B cell (primary cell): ENCODE results near the gene C9orf43. TPM values are rescaled to one million over a fixed set of nuclear protein-coding genes. Genes with fewer than 3 reads are reported as not detected.

Source experiments
- ATAC-seq: fragments of 200-7000 bp; cut with Tn5 transposase; one replicate; pipeline ENCODE4 v1.10.0; 2021; ENCODE audit warnings: low read depth, mild to moderate bottlenecking, moderate number of reproducible peaks, moderate library complexity
- CTCF ChIA-PET: fragments of 350-600 bp; sonication (Branson Sonifier 250); formaldehyde crosslinking; loops from one replicate; lab custom pipeline; 2021; ENCODE audit warnings: antibody characterized with exemption, inconsistent platforms; lab: Charles Lee
- POLR2A ChIA-PET: fragments of 350-600 bp; sonication (Branson Sonifier 250); formaldehyde crosslinking; loops from one replicate; lab custom pipeline; 2021; ENCODE audit warnings: antibody characterized with exemption; lab: Charles Lee
- DNase-seq: peaks from one replicate; pipeline ENCODE4 v3.0.0; 2013
- H2AFZ ChIP-seq: 2 replicates; pipeline ENCODE4 v1.6.1; 2012; ENCODE audit warnings: mild to moderate bottlenecking, low read depth, low read length; ENCODE audit not compliant: insufficient read depth, poor library complexity, severe bottlenecking
- H3K27ac ChIP-seq, 2 donors: 1 replicate in 1 of 2; 2 replicates in 1 of 2; pipeline ENCODE4 v1.5.1; 2012 to 2013; ENCODE audit warnings: low read length in 2 of 2, mild to moderate bottlenecking in 2 of 2, moderate library complexity in 1 of 2
- H3K27me3 ChIP-seq, 4 experiments: fragments of 200-600 bp in 1 of 4; sonication (generic) in 1 of 4; replicated peaks in 1 of 4; 1 replicate in 2 of 4; 2 replicates in 2 of 4; pipeline versions ENCODE4 v1.6.1 to v1.7.0; 2013 to 2016; ENCODE audit warnings: low read length in 3 of 4, mild to moderate bottlenecking in 2 of 4, mixed read lengths in 1 of 4, moderate library complexity in 1 of 4; ENCODE audit not compliant: insufficient read depth in 4 of 4, control insufficient read depth in 3 of 4; ENCODE audit errors: control extremely low read depth in 1 of 4
- H3K36me3 ChIP-seq, 2 experiments: replicated peaks in 1 of 2; 1 replicate in 1 of 2; 2 replicates in 1 of 2; pipeline versions ENCODE4 v1.6.1 to v1.7.1; 2013; ENCODE audit warnings: low read length in 1 of 2; ENCODE audit not compliant: insufficient read depth in 2 of 2, control insufficient read depth in 1 of 2; ENCODE audit errors: control extremely low read depth in 1 of 2, extremely low read depth in 1 of 2
- H3K4me1 ChIP-seq, 2 donors: fragments of 200-600 bp in 1 of 2; sonication (generic) in 1 of 2; 1 replicate in 1 of 2; 2 replicates in 1 of 2; pipeline versions ENCODE4 v1.5.1 to v1.6.1; 2013 to 2017; ENCODE audit warnings: low read length in 2 of 2; ENCODE audit not compliant: control insufficient read depth in 2 of 2, insufficient read depth in 2 of 2
- H3K4me2 ChIP-seq: replicated peaks from 2 replicates; pipeline ENCODE3; 2012; ENCODE audit warnings: mild to moderate bottlenecking, low read depth, low read length; ENCODE audit not compliant: poor library complexity, severe bottlenecking
- H3K4me3 ChIP-seq, 5 experiments: fragments of 200-600 bp in 1 of 5; sonication (generic) in 1 of 5; 1 replicate in 3 of 5; 2 replicates in 2 of 5; pipeline versions ENCODE4 v1.5.1 to v1.7.0; 2011 to 2016; ENCODE audit warnings: low read length in 4 of 5, mild to moderate bottlenecking in 4 of 5, low read depth in 2 of 5, control low read depth in 1 of 5, moderate library complexity in 1 of 5; ENCODE audit not compliant: insufficient read depth in 1 of 5; ENCODE audit errors: control extremely low read depth in 1 of 5, extremely low read depth in 1 of 5
- H3K79me2 ChIP-seq: fragments of 200-600 bp; sonication (generic); one replicate; pipeline ENCODE4 v1.6.0; 2016; ENCODE audit warnings: low read length; ENCODE audit not compliant: control insufficient read depth, insufficient read depth
- H3K9ac ChIP-seq: fragments of 200-600 bp; sonication (generic); 2 replicates; pipeline ENCODE4 v1.6.1; 2017; ENCODE audit warnings: mild to moderate bottlenecking, low read length, moderate library complexity
- H3K9me3 ChIP-seq, 3 donors: one replicate each; pipeline versions ENCODE4 v1.6.1 to v1.7.1; 2013; ENCODE audit warnings: low read length in 2 of 3; ENCODE audit not compliant: control insufficient read depth in 2 of 3, insufficient read depth in 1 of 3; ENCODE audit errors: control extremely low read depth in 1 of 3
- H4K20me1 ChIP-seq: 2 replicates; pipeline ENCODE4 v1.6.0; 2012; ENCODE audit warnings: mild to moderate bottlenecking, low read length; ENCODE audit not compliant: insufficient read depth, control insufficient read depth, poor library complexity, severe bottlenecking
- H3K27ac Mint-ChIP-seq: one replicate; pipeline ENCODE4 v1.8.0; 2021; ENCODE audit warnings: mixed read lengths
- H3K27me3 Mint-ChIP-seq: one replicate; pipeline ENCODE4 v1.8.0; 2021; ENCODE audit warnings: mixed read lengths
- H3K4me1 Mint-ChIP-seq: one replicate; pipeline ENCODE4 v1.8.0; 2021; ENCODE audit warnings: mixed read lengths
- H3K4me3 Mint-ChIP-seq: one replicate; pipeline ENCODE4 v1.8.0; 2021; ENCODE audit warnings: mixed read lengths
- H3K9me3 Mint-ChIP-seq: one replicate; pipeline ENCODE4 v1.8.0; 2022; ENCODE audit warnings: mixed read lengths; ENCODE audit not compliant: insufficient read depth
- EZH2 ChIP-seq: IDR thresholded peaks from 2 replicates; pipeline ENCODE4 v1.6.1; 2012; ENCODE audit warnings: borderline replicate concordance, low read depth, mild to moderate bottlenecking, moderate library complexity, low read length; ENCODE audit not compliant: insufficient read depth, poor library complexity, severe bottlenecking
- WGBS: methylation state at CpG from one replicate; pipeline ENCODE4 v1.1.5; 2013; ENCODE audit warnings: missing lambda C conversion rate; ENCODE audit not compliant: insufficient coverage; 5-methylcytosine and 5-hydroxymethylcytosine counted together
- intact Hi-C: fragments of 100-400 bp; cut with micrococcal nuclease; formaldehyde crosslinking; loops from one replicate; pipeline ENCODE4 v1.10.0; 2022
- polyA plus RNA-seq: library from polyadenylated mRNA; depleted of rRNA; stranded (reverse); fragments of >200 nt; gene quantifications from 2 replicates; pipeline ENCODE4 v1.2.3, GENCODE V29; 2012
- total RNA-seq, 2 donors: library from RNA; stranded (reverse); fragments of 120-200 nt in 1 of 2; gene quantifications; 1 replicate in 1 of 2; 2 replicates in 1 of 2; pipeline versions ENCODE4 v1.2.3 to v1.2.4, GENCODE V29; 2013 to 2022
- TF ChIP-seq, protein P1 (sequence below): fragments of 200-600 bp; IDR thresholded peaks from one replicate; pipeline ENCODE4 v1.8.0; 2022; ENCODE audit warnings: antibody characterized with exemption, mild to moderate bottlenecking

C9orf43 gene
- total and polyA plus RNA-seq, 2 donors (not counting 1 experiment from before 2014, with no cell fraction given) = 0.57 to 1.7 TPM

DNA sequence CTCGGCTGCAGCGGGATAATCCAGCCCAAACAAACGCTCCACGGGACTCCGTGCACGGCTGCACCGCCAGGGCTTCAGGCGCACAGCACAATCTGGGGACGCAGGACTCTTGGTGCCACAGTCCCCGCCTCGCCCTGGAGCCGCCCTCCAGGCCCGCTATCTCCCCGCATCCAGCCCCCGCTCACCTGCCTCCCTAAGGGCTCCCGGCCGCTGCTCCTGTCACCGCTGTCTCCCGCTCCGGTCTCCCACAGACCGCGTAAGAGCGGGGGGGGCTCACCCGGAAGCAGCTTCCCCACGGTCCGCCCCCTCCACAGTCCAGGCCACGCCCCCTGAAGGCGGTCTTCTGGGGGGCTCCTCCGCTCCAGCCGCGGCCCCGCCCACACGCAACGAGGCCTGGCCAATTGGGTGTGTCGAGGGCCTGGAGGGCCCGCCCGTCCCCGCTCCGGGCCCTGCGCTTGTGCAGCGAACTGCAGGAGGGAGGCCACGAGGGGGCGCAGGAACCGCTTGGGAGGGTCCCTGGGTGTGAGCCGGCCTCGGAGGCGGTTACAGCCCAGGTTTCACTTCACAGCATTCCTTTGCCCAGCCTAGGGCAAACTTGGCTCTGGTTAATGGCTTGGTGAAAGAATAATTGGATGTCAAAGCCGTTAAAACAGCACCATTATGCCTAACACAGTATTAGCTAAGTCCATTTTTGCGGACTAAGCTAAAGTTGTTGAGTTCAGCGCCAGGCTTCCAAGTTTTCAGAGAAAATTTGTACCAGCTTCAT is 9.3 kb upstream of the C9orf43 start, which contains the start of gene ALAD:
ALAD (minus strand) TSS at position 258 of the 766 bp plus-strand sequence. CDS start 7,725 bp downstream, outside the sequence.
- CTCF ChIA-PET = interaction anchor here (0.6 to 10.6 kb wide), 22 partner anchors 9 to 256 kb away, joined by 3 to 98 read pairs (median 5); partner anchors contain the start of genes C9orf43, CDC26, HDHD3 and POLE3
- intact Hi-C loops = loop anchor here (1.0 to 10.0 kb wide), 9 partner anchors 9 to 1766 kb away; partner anchors contain the start of genes C9orf43, CDC26, DNAJC25 and FKBP15
- WGBS = 3% methylated on average over 49 of the region's 50 CpGs
- POLR2A ChIA-PET = interaction anchor here (0.6 to 3.3 kb wide), 3 partner anchors 9 to 49 kb away, joined by 3 to 44 read pairs (median 3); partner anchors contain the start of genes C9orf43, HDHD3 and POLE3
- H4K20me1 ChIP-seq = no peaks in the 10 kb centered on the region
- H3K27ac ChIP-seq = peak within 1 kb of the TSS; percentile 18 to 73
- peaks cover 28% of the 10 kb centered on the region for H3K4me1 Mint-ChIP-seq
- ATAC-seq = peak; percentile 99
- H3K27ac Mint-ChIP-seq = peak within 1 kb of the TSS; percentile 93
- DNase-seq = peak; percentile 99
- H3K36me3 ChIP-seq = no peaks in the 10 kb centered on the region
- no peaks in the 10 kb centered on the region for H3K27me3 Mint-ChIP-seq
- H3K9ac ChIP-seq = peak within 1 kb of the TSS; percentile 97
- H3K4me2 ChIP-seq = peak within 1 kb of the TSS; percentile 93
- peaks cover 10 to 18% of the 10 kb centered on the region in 2 donors for H3K4me1 ChIP-seq
- peak within 1 kb of the TSS; percentile 99 for H2AFZ ChIP-seq
- peaks cover 37% of the 10 kb centered on the region for H3K79me2 ChIP-seq
- H3K27me3 ChIP-seq = no peaks in the 10 kb centered on the region
- H3K4me3 ChIP-seq = peak within 1 kb of the TSS; percentile 60 to 98 (median 82)
- no peak for TF ChIP-seq EZH2
- TF ChIP-seq, protein P1, sequence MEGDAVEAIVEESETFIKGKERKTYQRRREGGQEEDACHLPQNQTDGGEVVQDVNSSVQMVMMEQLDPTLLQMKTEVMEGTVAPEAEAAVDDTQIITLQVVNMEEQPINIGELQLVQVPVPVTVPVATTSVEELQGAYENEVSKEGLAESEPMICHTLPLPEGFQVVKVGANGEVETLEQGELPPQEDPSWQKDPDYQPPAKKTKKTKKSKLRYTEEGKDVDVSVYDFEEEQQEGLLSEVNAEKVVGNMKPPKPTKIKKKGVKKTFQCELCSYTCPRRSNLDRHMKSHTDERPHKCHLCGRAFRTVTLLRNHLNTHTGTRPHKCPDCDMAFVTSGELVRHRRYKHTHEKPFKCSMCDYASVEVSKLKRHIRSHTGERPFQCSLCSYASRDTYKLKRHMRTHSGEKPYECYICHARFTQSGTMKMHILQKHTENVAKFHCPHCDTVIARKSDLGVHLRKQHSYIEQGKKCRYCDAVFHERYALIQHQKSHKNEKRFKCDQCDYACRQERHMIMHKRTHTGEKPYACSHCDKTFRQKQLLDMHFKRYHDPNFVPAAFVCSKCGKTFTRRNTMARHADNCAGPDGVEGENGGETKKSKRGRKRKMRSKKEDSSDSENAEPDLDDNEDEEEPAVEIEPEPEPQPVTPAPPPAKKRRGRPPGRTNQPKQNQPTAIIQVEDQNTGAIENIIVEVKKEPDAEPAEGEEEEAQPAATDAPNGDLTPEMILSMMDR = peak; percentile 93
- H3K4me3 Mint-ChIP-seq = peak within 1 kb of the TSS; percentile 98
- H3K9me3 Mint-ChIP-seq = no peaks in the 10 kb centered on the region
- H3K9me3 ChIP-seq = no peaks in the 10 kb centered on the region
